ENCODE results near the gene ALMS1.
"Not testable (repeated sequence)": the region's sequence is repeated elsewhere in the genome, so short reads cannot be mapped to it uniquely, and the experiment has no call there.

- not testable (repeated sequence) for TF ChIP-seq CTCF, POLR2A (IDR thresholded peaks at IDR 0.05)
These were observed 242.9 kb downstream of the ALMS1 start for GRCh38 chr2:73628493-73628892.

All from adrenal gland (tissue), 5 donors.